Activated CD8-positive, alpha-beta memory T cell treated with anti-CD3 and anti-CD28 coated beads, Interleukin-2, amount 50 U/mL, for 1 hour (primary cell): ENCODE data around the gene CSRNP3.

Experiments
- DNase-seq: peaks from one replicate; pipeline ENCODE4 v3.0.0-alpha.2; 2020; ENCODE audit errors: extremely low read depth

Gene CSRNP3

GRCh38 chr2:165539985-165540384 is 70.5 kb downstream of the CSRNP3 start:
- no peak for DNase-seq

- DNase-seq = no peak
Observed at GRCh38 chr2:165544897-165545296, 75.4 kb downstream of the CSRNP3 start.

- no peak for DNase-seq
Observed at GRCh38 chr2:165547900-165548299, 78.4 kb downstream of the CSRNP3 start.

GRCh38 chr2:165549619-165550018 is 80.1 kb downstream of the CSRNP3 start:
- DNase-seq = no peak

GRCh38 chr2:165558832-165559231 is 89.3 kb downstream of the CSRNP3 start:
- no peak for DNase-seq

GRCh38 chr2:165560377-165560988 is 91.0 kb downstream of the CSRNP3 start:
- no peak for DNase-seq

GRCh38 chr2:165561516-165561915 is 92.0 kb downstream of the CSRNP3 start:
- DNase-seq = no peak

GRCh38 chr2:165562233-165562632 is 92.7 kb downstream of the CSRNP3 start:
- DNase-seq = no peak

GRCh38 chr2:165563468-165564225 is 94.1 kb downstream of the CSRNP3 start:
- DNase-seq = no peak

GRCh38 chr2:165566008-165566407 is 96.5 kb downstream of the CSRNP3 start:
- no peak for DNase-seq

GRCh38 chr2:165567273-165567672 is 97.8 kb downstream of the CSRNP3 start:
- DNase-seq = no peak

- no peak for DNase-seq
Observed at GRCh38 chr2:165568361-165568760, 98.9 kb downstream of the CSRNP3 start.

GRCh38 chr2:165571477-165571876 is 102.0 kb downstream of the CSRNP3 start:
- DNase-seq = no peak

GRCh38 chr2:165572151-165572550 is 102.7 kb downstream of the CSRNP3 start:
- DNase-seq = no peak

GRCh38 chr2:165573534-165574461 is 104.3 kb downstream of the CSRNP3 start:
- DNase-seq = no peak

- DNase-seq = no peak
Observed at GRCh38 chr2:165575044-165575615, 105.6 kb downstream of the CSRNP3 start.

- DNase-seq = no peak
Observed at GRCh38 chr2:165576409-165577154, 107.1 kb downstream of the CSRNP3 start.

- DNase-seq = no peak
Observed at GRCh38 chr2:165582409-165582808, 112.9 kb downstream of the CSRNP3 start.

- no peak for DNase-seq
Observed at GRCh38 chr2:165582863-165583506, 113.5 kb downstream of the CSRNP3 start.

- DNase-seq = no peak
Observed at GRCh38 chr2:165584126-165584654, 114.7 kb downstream of the CSRNP3 start.

GRCh38 chr2:165586019-165586418 is 116.5 kb downstream of the CSRNP3 start:
- DNase-seq = no peak
